CD4-positive, alpha-beta T cell (primary cell): ENCODE data around the gene ARMH4. TPM values are rescaled to one million over a fixed set of nuclear protein-coding genes. Genes with fewer than 3 reads are reported as not detected.

Experiments used
- ATAC-seq: fragments of 200-7000 bp; cut with Tn5 transposase; one replicate; pipeline ENCODE4 v1.10.0; 2022; ENCODE audit warnings: mild to moderate bottlenecking; ENCODE audit not compliant: poor library complexity
- CTCF ChIA-PET: fragments of 350-600 bp; sonication (Branson Sonifier 250); formaldehyde crosslinking; loops from one replicate; lab custom pipeline; 2021; ENCODE audit warnings: antibody characterized with exemption, inconsistent platforms; lab: Charles Lee
- POLR2A ChIA-PET: fragments of 350-600 bp; sonication (Branson Sonifier 250); formaldehyde crosslinking; loops from one replicate; lab custom pipeline; 2021; ENCODE audit warnings: antibody characterized with exemption, inconsistent platforms; lab: Charles Lee
- DNase-seq, 14 experiments: peaks; one replicate each; pipeline ENCODE4 v3.0.0-alpha.2; 2013 to 2020; ENCODE audit warnings: mixed read lengths in 2 of 14
- H3K27ac ChIP-seq, 2 donors: one replicate each; pipeline versions ENCODE4 v1.5.1 to v1.7.0; 2013; ENCODE audit warnings: low read length in 2 of 2, low read depth in 1 of 2, mild to moderate bottlenecking in 1 of 2
- H3K27me3 ChIP-seq, 2 experiments: 1 replicate in 1 of 2; 2 replicates in 1 of 2; pipeline versions ENCODE4 v1.6.1 to v1.7.0; 2013; ENCODE audit warnings: low read length in 2 of 2, control low read depth in 1 of 2, mild to moderate bottlenecking in 1 of 2, moderate library complexity in 1 of 2; ENCODE audit not compliant: insufficient read depth in 2 of 2, control insufficient read depth in 1 of 2
- H3K36me3 ChIP-seq: one replicate; pipeline ENCODE4 v1.6.1; 2013; ENCODE audit warnings: low read length, control low read depth; ENCODE audit not compliant: insufficient read depth
- H3K4me1 ChIP-seq: one replicate; pipeline ENCODE4 v1.6.1; 2013; ENCODE audit warnings: low read length, control low read depth; ENCODE audit not compliant: insufficient read depth
- H3K4me3 ChIP-seq: one replicate; pipeline ENCODE4 v1.5.1; 2013; ENCODE audit warnings: mild to moderate bottlenecking, low read length, moderate library complexity
- H3K9me3 ChIP-seq, 2 experiments: 1 replicate in 1 of 2; 2 replicates in 1 of 2; pipeline versions ENCODE4 v1.6.1 to v1.7.0; 2013; ENCODE audit warnings: low read length in 2 of 2, mild to moderate bottlenecking in 2 of 2, control low read depth in 1 of 2, moderate library complexity in 1 of 2; ENCODE audit not compliant: control insufficient read depth in 1 of 2, insufficient read depth in 1 of 2
- H3K27ac Mint-ChIP-seq: one replicate; pipeline ENCODE4 v1.8.0; 2020; ENCODE audit warnings: mixed read lengths
- H3K27me3 Mint-ChIP-seq: one replicate; pipeline ENCODE4 v1.8.0; 2021; ENCODE audit warnings: mixed read lengths
- H3K36me3 Mint-ChIP-seq: one replicate; pipeline ENCODE4 v1.8.0; 2021; ENCODE audit warnings: low read depth, mixed read lengths
- H3K4me1 Mint-ChIP-seq: one replicate; pipeline ENCODE4 v1.8.0; 2021; ENCODE audit warnings: low read depth, mixed read lengths
- H3K4me3 Mint-ChIP-seq: one replicate; pipeline ENCODE4 v1.8.0; 2020; ENCODE audit warnings: mild to moderate bottlenecking, mixed read lengths
- H3K9me3 Mint-ChIP-seq: one replicate; pipeline ENCODE4 v1.8.0; 2020; ENCODE audit warnings: mixed read lengths
- CTCF ChIP-seq: fragments of 200-600 bp; IDR thresholded peaks from one replicate; pipeline ENCODE4 v1.8.0; 2022; ENCODE audit warnings: antibody characterized with exemption, mild to moderate bottlenecking
- intact Hi-C, 2 experiments: fragments of 100-400 bp; cut with DNase I in 1 of 2; cut with micrococcal nuclease in 1 of 2; formaldehyde crosslinking; loops; one replicate each; pipeline versions ENCODE4 v1.15.1 to v1.9.0; 2023 to 2025; cut with DNase I, micrococcal nuclease
- total RNA-seq, 174 experiments: library from RNA in 2 of 174; stranded (reverse) in 2 of 174; gene quantifications; one replicate each; pipeline ENCODE4 v1.2.3 and lab custom pipeline; 2021 to 2026

The ARMH4 gene
- total RNA-seq, 2 experiments from 2014 or later = not detected

DNA sequence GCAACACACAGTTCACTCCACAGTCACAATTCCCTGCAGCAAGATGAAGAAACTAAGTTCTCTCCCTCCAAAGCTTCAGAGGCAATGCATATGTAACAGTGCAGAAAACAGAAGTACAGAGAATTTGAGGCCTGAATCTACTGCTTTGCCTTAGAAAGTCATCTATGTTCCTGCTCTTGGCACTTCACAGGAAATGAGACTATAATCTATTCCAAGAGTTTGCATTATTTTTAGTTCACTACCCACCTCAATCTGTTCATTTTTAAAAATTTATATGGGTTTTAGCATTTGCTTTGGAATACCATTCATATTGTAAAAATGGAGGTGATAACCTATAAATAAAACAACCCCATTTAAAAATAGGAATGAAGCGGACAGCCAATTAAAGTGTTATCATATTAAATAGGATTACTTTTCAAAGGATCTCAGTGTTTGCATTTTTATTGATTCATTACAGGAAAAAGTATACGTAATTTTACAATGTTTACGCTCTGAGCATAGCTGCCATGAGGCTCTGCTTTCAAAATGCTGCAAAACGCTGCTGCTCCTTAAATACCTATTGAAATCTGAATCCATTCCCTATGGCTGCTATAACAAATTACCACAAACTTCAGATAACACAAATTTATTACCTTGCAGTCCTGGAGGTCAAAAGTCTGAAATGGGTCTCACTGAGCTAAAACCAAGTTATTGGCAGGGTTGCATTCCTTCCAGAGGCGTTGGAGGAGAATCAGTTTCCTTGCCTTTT lies 60.0 kb downstream of the ARMH4 start:
- no peak overlapping the region for H3K4me3 ChIP-seq
- H3K27me3 ChIP-seq = peaks cover 0 to 4% of the 10 kb centered on the region in 2 experiments
- no peaks in the 10 kb centered on the region for H3K9me3 ChIP-seq
- H3K27ac ChIP-seq = no peak overlapping the region
- no peak overlapping the region for H3K4me3 Mint-ChIP-seq
- DNase-seq = no peak
- H3K27me3 Mint-ChIP-seq = peaks cover 10% of the 10 kb centered on the region
- no peak overlapping the region for H3K27ac Mint-ChIP-seq
- no peak for TF ChIP-seq CTCF
- H3K4me1 Mint-ChIP-seq = no peaks in the 10 kb centered on the region
- no peaks in the 10 kb centered on the region for H3K9me3 Mint-ChIP-seq
- ATAC-seq = no peak
- H3K36me3 ChIP-seq = no peaks in the 10 kb centered on the region
- CTCF ChIA-PET = no interaction called here
- no peaks in the 10 kb centered on the region for H3K4me1 ChIP-seq
- no peaks in the 10 kb centered on the region for H3K36me3 Mint-ChIP-seq
- intact Hi-C loops = no loop called here
- POLR2A ChIA-PET = no interaction called here

DNA sequence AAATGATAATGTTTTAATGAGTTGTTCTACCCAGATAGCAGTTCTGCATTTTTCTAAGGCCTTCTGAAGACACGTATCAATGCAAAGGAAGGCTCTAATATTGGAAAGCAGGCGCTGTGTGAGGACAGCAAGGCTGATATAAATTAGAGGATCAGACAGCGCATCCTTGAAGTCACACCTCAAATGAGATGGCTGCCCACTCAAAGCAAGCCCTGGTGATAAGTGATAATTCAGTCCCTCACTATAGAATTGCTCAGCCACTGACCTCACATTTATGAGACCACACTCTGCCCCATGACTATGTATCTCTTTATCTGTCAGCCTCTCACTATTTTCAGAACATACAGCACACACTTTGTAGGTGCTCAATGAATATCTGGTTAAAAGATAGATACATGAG lies 62.4 kb downstream of the ARMH4 start:
- Mint-ChIP-seq H3K9me3 (no peaks in the 10 kb centered on the region), H3K27me3 (peaks cover 17% of the 10 kb centered on the region), H3K4me3 (no peak overlapping the region), H3K4me1 (no peaks in the 10 kb centered on the region), H3K36me3 (no peaks in the 10 kb centered on the region), H3K27ac (no peak overlapping the region)
- CTCF ChIA-PET = no interaction called here
- no peak overlapping the region for H3K4me3 ChIP-seq
- intact Hi-C loops = no loop called here
- no peaks in the 10 kb centered on the region for H3K36me3 ChIP-seq
- POLR2A ChIA-PET = no interaction called here
- H3K4me1 ChIP-seq = no peaks in the 10 kb centered on the region
- no peaks in the 10 kb centered on the region for H3K9me3 ChIP-seq
- no peak for DNase-seq
- no peak overlapping the region for H3K27ac ChIP-seq
- ATAC-seq = no peak
- peaks cover 0 to 11% of the 10 kb centered on the region in 2 experiments for H3K27me3 ChIP-seq
- no peak for TF ChIP-seq CTCF

DNA sequence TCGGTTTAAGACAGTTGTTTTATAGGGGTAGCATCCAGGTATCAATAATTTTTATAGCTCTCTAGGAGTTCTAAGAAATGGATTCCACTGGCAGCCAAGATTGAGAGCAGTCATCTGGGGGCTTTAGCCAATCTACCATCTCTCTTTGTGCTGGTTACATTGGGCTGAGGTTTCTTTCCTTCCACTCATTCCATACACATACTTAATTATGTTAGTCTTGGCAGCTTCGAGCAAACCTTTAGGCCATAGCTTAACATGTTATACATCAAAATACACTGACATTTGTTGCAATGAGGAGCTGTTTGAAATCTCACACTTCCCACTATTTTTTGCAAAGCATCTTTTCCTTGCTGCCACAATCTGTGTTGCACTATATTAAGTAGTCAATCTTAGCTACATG lies 63.1 kb downstream of the ARMH4 start:
- Mint-ChIP-seq H3K4me1 (no peaks in the 10 kb centered on the region), H3K9me3 (no peaks in the 10 kb centered on the region)
- no peak for DNase-seq

More for the DNA sequence above, 63.1 kb downstream of the ARMH4 start:
- ChIA-PET POLR2A (no interaction called here), CTCF (no interaction called here)
- Histone ChIP-seq H3K27ac (no peak overlapping the region), H3K27me3 (peaks cover 0 to 11% of the 10 kb centered on the region in 2 experiments), H3K4me1 (no peaks in the 10 kb centered on the region), H3K9me3 (no peaks in the 10 kb centered on the region), H3K36me3 (no peaks in the 10 kb centered on the region), H3K4me3 (no peak overlapping the region)
- peaks cover 21% of the 10 kb centered on the region for H3K27me3 Mint-ChIP-seq
- H3K36me3 Mint-ChIP-seq = no peaks in the 10 kb centered on the region
- H3K27ac Mint-ChIP-seq = no peak overlapping the region
- H3K4me3 Mint-ChIP-seq = no peak overlapping the region
- intact Hi-C loops = no loop called here
- no peak for ATAC-seq
- TF ChIP-seq CTCF = no peak
